Hepatocyte (in vitro differentiated cells): ENCODE measurements around the gene CD79A. TPM values are rescaled to one million over a fixed set of nuclear protein-coding genes. Genes with fewer than 3 reads are reported as not detected.

Experiments
- DNase-seq: peaks from one replicate; pipeline ENCODE4 v3.0.0-alpha.2; 2016; ENCODE audit warnings: low spot score
- H2AFZ ChIP-seq: fragments of 200-600 bp; sonication (generic); 2 replicates; pipeline ENCODE4 v1.6.0; 2016; ENCODE audit warnings: antibody characterized with exemption, mild to moderate bottlenecking
- H3K27ac ChIP-seq: fragments of 200-600 bp; sonication (generic); 2 replicates; pipeline ENCODE4 v1.5.1; 2016; ENCODE audit warnings: mild to moderate bottlenecking
- H3K27me3 ChIP-seq: fragments of 200-600 bp; sonication (generic); 2 replicates; pipeline ENCODE4 v1.6.1; 2016
- H3K36me3 ChIP-seq: fragments of 200-600 bp; sonication (generic); replicated peaks from 2 replicates; pipeline ENCODE4 v1.5.1; 2016; ENCODE audit warnings: low read depth; ENCODE audit not compliant: insufficient read depth
- H3K4me1 ChIP-seq: fragments of 200-600 bp; sonication (generic); 2 replicates; pipeline ENCODE4 v1.5.1; 2016; ENCODE audit warnings: mild to moderate bottlenecking, moderate library complexity; ENCODE audit not compliant: insufficient read depth
- H3K4me2 ChIP-seq: fragments of 200-600 bp; sonication (generic); 2 replicates; pipeline ENCODE4 v1.6.0; 2016
- H3K4me3 ChIP-seq: fragments of 200-600 bp; sonication (generic); 2 replicates; pipeline ENCODE4 v1.5.1; 2016; ENCODE audit warnings: mild to moderate bottlenecking
- H3K79me2 ChIP-seq: fragments of 200-600 bp; sonication (generic); 2 replicates; pipeline ENCODE4 v1.6.0; 2017; ENCODE audit warnings: mild to moderate bottlenecking
- H3K9me2 ChIP-seq: fragments of 200-600 bp; sonication (generic); replicated peaks from 2 replicates; pipeline ENCODE4 v1.6.0; 2017; ENCODE audit warnings: mild to moderate bottlenecking; ENCODE audit not compliant: insufficient read depth
- H3K9me3 ChIP-seq: fragments of 200-600 bp; sonication (generic); 2 replicates; pipeline ENCODE4 v1.5.1; 2016; ENCODE audit warnings: low read depth, mild to moderate bottlenecking
- H4K20me1 ChIP-seq: fragments of 200-600 bp; sonication (generic); 2 replicates; pipeline ENCODE4 v1.6.0; 2016; ENCODE audit warnings: mild to moderate bottlenecking; ENCODE audit not compliant: insufficient read depth, poor library complexity, severe bottlenecking
- EZH2 ChIP-seq: fragments of 200-600 bp; sonication (generic); IDR thresholded peaks from 2 replicates; pipeline ENCODE4 v1.6.1; 2016; ENCODE audit warnings: antibody characterized with exemption, mild to moderate bottlenecking, borderline replicate concordance
- EZH2phosphoT487 ChIP-seq: fragments of 200-600 bp; sonication (generic); IDR thresholded peaks from one replicate; pipeline ENCODE4 v1.6.1; 2018; ENCODE audit warnings: antibody characterized with exemption, mild to moderate bottlenecking, low read depth, moderate library complexity; ENCODE audit not compliant: unreplicated experiment, severe bottlenecking
- WGBS: methylation state at CpG from one replicate; pipeline ENCODE4 v1.1.6; 2016; ENCODE audit warnings: low lambda C conversion rate; ENCODE audit errors: missing lambda C conversion rate; 5-methylcytosine and 5-hydroxymethylcytosine counted together
- polyA plus RNA-seq: library from polyadenylated mRNA; unstranded; fragments of >200 nt; fragmentation: Nextera tagmentation; extraction: Ambion mirVana; gene quantifications from 2 replicates; pipeline ENCODE4 v1.2.1, GENCODE V29; 2016
- total RNA-seq: library from RNA; depleted of rRNA; stranded (reverse); fragments of >200 nt; gene quantifications from 2 replicates; pipeline ENCODE4 v1.2.3, GENCODE V29; 2014
- TF ChIP-seq, protein P1 (sequence below): fragments of 200-600 bp; sonication (generic); IDR thresholded peaks from 2 replicates; pipeline ENCODE4 v1.5.1; 2016; ENCODE audit warnings: antibody characterized with exemption, mild to moderate bottlenecking; ENCODE audit not compliant: poor library complexity

CD79A gene
- total and polyA plus RNA-seq, 2 experiments from 2014 or later: 0.27 to 0.37 TPM

DNA sequence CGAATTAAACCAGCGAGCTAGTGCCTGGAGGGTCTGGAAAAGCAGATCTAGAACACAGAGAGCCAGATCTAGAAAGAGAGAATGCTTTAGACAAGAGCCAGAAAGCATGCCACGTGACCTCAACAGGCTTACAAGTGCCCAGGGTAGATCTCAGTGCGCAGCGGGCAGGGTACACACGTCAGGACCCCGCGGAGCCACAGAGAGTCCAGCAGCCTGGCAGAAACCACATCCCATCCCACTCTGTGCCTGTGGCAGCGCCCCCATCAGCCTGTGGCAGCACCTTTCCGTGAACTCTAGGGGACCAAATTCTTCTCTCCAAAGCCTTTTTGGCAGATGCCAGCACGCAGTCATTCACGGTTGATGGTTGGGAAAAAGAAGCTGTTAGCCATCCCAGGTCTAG, 11.8 kb downstream of the CD79A start:
- 97% methylated on average over 12 of the region's 12 CpGs for WGBS
- H4K20me1 ChIP-seq: no peaks in the 10 kb centered on the region

DNA sequence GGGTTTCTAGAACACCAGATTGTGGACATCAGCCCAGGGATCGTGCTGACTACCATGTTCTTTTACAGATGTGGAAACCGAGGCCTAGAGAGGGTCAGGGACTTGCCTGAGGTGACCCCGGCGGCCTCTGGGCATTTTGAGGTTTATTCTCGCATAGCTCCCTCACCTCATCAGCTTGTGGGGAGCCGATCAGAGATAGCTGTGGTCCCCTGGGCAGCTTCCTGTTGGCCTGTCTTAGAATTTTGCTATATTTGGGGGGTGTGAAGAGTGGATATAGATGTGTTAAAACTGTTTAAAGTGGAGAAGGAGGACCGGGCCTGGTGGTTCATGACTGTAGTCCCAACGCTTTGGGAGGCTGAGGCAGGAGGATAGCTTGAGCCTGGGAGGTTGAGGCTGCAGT, 12.8 kb downstream of the CD79A start:
- Histone ChIP-seq H4K20me1 (no peaks in the 10 kb centered on the region), H3K9me2 (no peaks in the 10 kb centered on the region), H3K27me3 (no peaks in the 10 kb centered on the region), H3K9me3 (no peaks in the 10 kb centered on the region), H3K4me1 (peaks cover 10% of the 10 kb centered on the region), H3K79me2 (peaks cover 21% of the 10 kb centered on the region), H3K36me3 (no peaks in the 10 kb centered on the region), H3K27ac (no peak overlapping the region), H3K4me3 (no peak overlapping the region), H3K4me2 (no peak overlapping the region), H2AFZ (no peak overlapping the region)
- TF ChIP-seq EZH2: no peak
- TF ChIP-seq, protein P1, sequence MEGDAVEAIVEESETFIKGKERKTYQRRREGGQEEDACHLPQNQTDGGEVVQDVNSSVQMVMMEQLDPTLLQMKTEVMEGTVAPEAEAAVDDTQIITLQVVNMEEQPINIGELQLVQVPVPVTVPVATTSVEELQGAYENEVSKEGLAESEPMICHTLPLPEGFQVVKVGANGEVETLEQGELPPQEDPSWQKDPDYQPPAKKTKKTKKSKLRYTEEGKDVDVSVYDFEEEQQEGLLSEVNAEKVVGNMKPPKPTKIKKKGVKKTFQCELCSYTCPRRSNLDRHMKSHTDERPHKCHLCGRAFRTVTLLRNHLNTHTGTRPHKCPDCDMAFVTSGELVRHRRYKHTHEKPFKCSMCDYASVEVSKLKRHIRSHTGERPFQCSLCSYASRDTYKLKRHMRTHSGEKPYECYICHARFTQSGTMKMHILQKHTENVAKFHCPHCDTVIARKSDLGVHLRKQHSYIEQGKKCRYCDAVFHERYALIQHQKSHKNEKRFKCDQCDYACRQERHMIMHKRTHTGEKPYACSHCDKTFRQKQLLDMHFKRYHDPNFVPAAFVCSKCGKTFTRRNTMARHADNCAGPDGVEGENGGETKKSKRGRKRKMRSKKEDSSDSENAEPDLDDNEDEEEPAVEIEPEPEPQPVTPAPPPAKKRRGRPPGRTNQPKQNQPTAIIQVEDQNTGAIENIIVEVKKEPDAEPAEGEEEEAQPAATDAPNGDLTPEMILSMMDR: no peak
- no peak for TF ChIP-seq EZH2phosphoT487
- no peak for DNase-seq
- 96% methylated on average over 8 of the region's 8 CpGs for WGBS

More for the DNA sequence above, 11.8 kb downstream of the CD79A start:
- Histone ChIP-seq H3K9me2 (no peaks in the 10 kb centered on the region), H3K4me2 (no peak overlapping the region), H3K36me3 (no peaks in the 10 kb centered on the region), H3K27me3 (no peaks in the 10 kb centered on the region), H3K9me3 (no peaks in the 10 kb centered on the region), H3K4me1 (peaks cover 13% of the 10 kb centered on the region), H3K4me3 (no peak overlapping the region), H3K27ac (no peak overlapping the region), H2AFZ (no peak overlapping the region), H3K79me2 (peaks cover 27% of the 10 kb centered on the region)
- no peak for TF ChIP-seq EZH2phosphoT487
- no peak for TF ChIP-seq EZH2
- TF ChIP-seq, protein P1: no peak
- no peak for DNase-seq

DNA sequence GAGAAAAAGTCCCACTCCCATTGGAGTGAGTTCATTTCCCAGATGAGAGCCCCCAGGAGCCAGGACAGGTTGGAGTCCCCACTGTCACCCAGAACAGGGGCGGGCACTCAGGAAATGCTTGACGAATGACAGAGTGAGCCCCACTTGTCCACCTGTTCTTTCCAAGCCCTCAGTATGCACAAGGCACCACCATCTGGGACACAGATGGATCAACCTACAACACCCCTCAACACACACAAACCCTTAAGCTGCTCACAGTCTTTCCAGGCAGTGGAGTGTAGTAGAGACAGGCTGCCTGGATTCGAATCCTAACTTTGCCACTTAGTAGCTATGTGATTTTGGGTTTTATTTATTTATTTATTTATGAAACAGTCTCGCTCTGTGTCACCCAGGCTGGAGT, 13.9 kb downstream of the CD79A start:
- H3K4me1 ChIP-seq: peaks cover 7% of the 10 kb centered on the region
- TF ChIP-seq EZH2phosphoT487: no peak
- TF ChIP-seq, protein P1: no peak
- no peak for TF ChIP-seq EZH2
- no peak overlapping the region for H3K27ac ChIP-seq
- no peaks in the 10 kb centered on the region for H3K9me2 ChIP-seq
- H4K20me1 ChIP-seq: no peaks in the 10 kb centered on the region
- no peak overlapping the region for H3K4me3 ChIP-seq
- H3K79me2 ChIP-seq: peaks cover 11% of the 10 kb centered on the region
- H3K27me3 ChIP-seq: no peaks in the 10 kb centered on the region
- DNase-seq: no peak
- no peak overlapping the region for H3K4me2 ChIP-seq
- no peaks in the 10 kb centered on the region for H3K36me3 ChIP-seq
- no peak overlapping the region for H2AFZ ChIP-seq
- H3K9me3 ChIP-seq: no peaks in the 10 kb centered on the region
- 98% methylated on average over 4 of the region's 4 CpGs for WGBS
